Myocyte (in vitro differentiated cells): Measurements from ENCODE around the gene GABBR1. TPM values are rescaled to one million over a fixed set of nuclear protein-coding genes. Genes with fewer than 3 reads are reported as not detected.
A peak's percentile ranks its signal among the peaks of the same experiment; 100 is the strongest.

Experiments
- DNase-seq: peaks from one replicate; pipeline ENCODE4 v3.0.0-alpha.2; 2012; ENCODE audit warnings: low read depth
- total RNA-seq: library from RNA; depleted of rRNA; stranded (reverse); fragments of >200 nt; gene quantifications from 2 replicates; pipeline ENCODE4 v1.2.3, GENCODE V29; 2014

The GABBR1 gene
- total RNA-seq, 1 donor from 2014 or later = 7.8 TPM

DNA sequence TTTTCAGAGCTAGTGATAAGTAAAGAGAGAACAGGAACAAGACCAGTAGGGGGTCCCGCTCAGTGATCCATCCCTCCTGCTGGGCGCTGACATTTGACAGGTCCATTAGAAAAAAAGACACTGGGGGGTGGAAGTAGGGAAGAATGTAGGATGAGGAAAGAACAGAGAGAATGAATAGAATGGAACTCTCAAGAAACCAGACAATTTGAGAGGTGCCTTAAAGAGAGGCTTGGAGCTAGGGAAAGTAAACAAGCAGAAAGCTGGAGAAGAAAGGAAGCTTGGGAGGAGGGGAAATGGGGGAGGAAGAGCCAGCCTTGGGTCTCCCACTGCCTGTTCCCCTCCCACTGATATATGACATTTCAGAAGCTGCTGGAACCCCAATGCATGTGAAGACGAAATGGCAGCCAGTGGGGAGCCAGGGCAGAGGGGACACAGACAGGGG lies 8.4 kb downstream of the GABBR1 start:
- DNase-seq = no peak

DNA sequence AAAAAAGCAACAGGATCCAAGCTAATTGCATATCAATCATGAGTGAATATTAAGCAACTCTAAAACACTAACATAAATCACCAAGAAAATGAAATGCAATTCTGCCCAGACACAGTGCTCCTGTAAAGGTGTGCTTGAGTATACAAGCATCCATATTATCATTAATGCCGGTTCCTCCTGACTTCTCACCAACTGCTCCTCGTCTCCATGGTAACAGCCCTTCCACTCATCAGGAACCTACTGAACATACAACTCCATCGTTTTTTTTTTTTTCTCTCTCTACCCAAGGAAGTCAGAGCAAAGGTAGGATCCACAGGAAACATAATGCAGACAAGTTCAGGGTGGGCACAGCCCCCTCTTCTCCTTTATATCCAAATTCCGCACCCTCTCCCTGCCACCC lies 12.4 kb downstream of the GABBR1 start:
- no peak for DNase-seq

DNA sequence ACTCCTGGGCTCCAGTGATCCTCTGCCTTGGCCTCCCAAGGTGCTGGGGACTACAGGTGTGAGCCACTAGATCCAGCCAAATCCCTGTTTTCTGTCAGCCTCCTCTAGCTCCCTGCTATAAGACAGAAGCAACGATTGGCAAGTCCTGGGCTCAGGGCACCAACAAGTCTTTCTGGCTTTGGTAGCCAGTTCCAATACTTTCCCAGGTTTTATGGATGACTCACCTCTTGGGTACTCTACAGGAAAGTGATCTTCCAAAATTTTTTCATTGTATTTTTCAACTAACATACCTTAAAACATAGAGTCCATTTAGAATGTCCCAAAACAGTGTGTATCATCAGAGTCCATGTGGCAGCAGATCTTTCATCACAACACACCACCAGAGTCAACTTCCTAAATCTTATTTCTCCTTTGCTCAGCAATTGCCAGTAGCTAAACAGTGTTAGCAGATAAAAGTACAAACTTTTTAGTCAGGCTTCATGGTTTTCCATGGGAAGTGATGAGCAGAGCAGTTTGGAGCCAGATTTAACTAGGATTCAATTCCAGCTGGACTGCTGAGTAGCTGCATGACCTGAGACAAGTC lies 13.3 kb downstream of the GABBR1 start:
- DNase-seq = no peak

DNA sequence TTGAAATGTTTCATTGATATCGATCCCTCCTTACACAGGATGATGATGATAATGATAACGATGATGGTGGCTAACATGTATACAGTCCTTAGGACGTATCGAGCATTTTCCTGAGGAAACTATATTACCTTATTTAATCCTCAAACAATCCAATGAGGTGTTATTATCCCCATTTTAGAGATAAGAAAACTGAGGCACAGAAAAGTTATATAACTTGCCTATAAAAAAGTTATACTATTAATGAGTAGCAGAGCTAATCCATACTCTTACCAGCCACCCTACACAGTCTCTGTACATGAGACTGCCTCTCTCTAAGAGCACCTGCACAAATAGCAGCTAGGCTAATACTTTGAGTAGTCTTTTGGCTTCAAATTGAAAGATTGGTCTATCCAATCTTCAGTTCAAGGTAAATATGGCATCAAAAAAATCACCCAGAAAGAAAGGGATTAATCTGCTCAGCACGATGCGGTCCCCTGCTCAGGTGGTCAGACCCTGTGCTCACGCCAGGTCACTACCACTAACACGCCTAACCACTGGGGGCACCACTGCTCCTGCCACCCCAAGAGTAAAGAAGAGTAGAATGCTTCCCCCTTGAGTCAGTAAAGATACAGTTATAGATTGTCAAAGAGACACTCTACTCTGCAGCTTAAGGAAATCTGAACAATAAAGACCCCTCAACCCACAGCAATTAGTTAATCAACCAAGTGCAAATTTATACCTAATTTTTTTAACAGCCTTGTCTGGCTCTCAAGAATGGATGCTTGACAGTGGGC lies 15.0 kb downstream of the GABBR1 start:
- DNase-seq = no peak

DNA sequence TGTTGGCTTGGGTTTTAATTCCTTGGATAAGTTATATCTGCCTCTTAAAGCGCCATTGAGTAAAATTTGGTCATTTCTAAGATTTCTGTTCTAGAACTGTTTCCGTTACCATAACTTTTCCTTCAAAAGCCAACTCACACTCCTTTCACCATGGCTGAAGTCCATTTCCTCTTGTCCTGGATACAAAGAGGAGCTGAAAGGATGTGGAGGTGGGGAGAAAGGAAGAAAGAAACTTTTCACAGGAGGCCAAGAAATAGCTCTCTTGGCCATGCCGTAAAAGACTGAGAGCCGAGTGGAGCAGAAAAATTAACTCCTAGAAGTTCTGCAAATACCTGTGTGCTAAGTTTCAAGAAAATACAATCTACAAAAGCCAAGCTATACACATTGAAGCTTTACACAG lies 21.6 kb downstream of the GABBR1 start:
- no peak for DNase-seq

DNA sequence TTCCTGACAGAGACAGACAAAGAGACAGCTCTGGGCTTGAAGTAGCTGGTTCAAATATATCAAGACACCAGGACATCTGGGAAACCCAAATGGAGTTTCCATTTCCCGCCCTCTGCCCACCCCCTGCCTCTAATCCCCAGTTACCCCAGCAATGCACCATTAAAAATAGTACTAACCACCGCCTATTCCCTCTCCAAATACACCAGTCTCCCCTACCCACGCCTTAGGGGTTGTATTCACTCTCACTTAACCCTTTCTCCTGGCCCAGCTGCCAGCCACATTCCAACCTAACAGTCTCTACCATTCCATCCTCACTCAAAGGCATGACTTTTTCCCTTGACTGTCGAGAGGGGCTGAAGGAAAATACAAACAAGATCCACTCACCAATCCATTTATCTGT lies 22.4 kb downstream of the GABBR1 start:
- peak; percentile 46 for DNase-seq

DNA sequence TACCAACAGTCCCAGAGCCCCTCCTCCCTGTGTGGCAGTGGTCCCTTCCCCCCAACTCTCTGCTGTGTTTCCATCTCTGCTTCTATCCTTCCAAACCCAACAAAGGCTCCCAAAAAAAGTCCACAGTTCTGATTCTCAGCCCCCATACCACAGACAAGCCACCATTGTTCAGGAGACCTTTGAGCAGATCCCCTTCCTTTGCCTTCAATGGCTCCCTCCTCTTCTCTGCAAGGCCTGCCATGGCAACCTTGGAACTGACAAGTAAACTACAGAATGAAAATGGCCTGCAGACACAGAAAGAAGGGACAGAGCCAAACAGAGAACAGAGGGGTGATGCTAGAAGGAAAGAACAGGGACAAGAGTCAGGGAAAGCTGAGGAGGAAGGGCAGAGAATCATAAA lies 24.9 kb downstream of the GABBR1 start:
- no peak for DNase-seq

DNA sequence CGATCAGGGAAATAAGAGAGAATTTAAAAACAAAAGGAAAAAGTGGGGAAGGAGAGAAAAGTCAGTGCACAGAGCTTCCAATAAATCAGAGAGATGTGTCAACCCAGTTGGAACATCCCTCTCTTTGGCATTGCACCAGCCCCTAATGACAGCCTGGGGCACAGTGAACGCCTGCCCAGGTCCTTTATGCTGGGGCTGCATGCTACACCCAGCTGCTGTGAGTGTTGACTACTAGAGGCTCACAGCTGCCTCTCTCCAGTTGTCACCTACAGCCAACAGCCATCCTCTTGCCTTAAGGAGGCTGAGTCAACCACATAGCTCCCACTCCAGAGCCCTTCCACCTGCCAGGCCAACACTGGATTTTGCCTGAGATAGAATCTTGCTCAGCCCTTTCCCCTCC lies 29.1 kb downstream of the GABBR1 start:
- DNase-seq = peak; percentile 65

DNA sequence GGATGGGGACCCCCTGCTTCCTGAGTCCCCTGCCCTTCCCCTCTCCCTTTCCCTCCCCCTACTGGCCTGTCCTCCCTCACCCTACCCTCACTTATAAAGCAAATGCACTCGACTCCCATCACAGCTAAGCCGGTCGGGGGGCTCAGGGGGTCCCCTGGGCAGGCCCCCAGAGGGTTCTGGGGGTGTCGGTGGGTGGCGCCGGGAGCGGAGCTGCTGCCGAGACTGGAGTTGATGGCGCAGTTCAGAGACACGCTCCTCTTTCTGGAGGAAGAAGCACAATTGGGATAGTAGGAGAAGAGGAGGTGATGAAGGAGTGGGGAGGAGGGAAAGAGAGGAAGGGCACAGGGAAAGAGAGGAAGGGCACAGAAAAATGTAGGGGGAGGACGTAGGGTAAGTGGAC lies 29.5 kb downstream of the GABBR1 start:
- DNase-seq = no peak

DNA sequence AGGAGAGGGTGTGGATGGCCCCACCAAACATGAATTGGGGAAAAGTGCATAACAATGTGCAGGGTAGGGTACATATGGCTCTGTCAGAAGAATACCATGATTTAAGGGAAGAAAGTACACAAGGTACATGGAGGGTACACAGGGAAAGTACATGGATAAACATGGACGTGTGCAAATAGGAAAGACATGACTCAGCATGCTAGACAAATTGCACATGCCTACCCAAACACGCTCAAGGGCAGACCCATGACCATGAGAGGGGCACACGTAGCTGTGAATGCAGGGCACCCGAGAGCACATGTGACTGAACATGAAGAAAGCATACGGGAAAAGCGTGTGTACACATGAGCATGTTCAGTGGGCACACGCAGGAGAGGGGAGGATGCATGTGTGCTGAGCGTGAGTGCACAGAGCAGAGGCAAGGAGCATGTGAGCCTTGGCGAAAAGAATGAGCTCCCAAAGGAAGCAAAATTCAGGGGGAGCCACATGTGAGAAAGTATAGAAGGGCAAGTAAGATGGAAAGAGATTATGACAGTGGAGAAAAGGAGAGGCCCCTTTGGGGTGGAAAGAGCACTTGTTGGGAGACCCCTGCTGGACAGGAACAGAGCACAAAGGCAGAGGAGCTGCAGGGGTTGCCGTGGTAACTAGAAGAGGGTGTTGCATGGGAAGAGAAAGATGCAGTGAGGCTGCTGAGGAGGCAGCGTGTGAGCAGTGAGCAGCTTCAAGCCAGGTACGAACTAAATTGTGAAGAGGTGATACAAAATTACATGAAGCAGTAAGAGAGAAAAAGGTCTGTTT lies 30.2 kb downstream of the GABBR1 start:
- DNase-seq = peak; percentile 6

DNA sequence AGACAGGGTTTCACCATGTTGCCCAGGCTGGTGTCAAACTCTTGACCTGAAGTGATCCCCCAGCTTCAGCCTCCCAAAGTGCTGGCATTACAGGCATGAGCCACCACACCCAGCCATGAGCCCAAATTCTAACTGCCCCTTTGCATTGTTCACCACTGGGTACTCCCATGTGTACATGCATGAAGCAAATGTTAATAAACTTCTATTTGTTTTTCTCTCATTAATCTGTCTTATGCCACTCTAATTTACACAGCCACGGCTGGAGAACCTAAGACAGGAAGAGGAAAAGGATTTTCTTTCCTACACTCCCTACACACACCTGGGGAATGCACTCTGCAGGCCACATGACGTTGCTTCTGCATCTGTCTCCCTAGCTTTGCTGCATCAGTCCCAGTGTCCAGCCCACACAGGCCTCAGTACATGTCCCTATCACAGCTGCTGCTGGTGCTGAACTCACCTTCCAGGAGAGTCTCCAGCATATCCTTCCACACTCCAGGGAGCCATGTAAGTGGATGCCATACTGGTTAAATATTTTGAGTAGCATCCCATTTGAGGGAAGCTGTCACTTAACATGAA lies 34.7 kb downstream of the GABBR1 start:
- DNase-seq = no peak

DNA sequence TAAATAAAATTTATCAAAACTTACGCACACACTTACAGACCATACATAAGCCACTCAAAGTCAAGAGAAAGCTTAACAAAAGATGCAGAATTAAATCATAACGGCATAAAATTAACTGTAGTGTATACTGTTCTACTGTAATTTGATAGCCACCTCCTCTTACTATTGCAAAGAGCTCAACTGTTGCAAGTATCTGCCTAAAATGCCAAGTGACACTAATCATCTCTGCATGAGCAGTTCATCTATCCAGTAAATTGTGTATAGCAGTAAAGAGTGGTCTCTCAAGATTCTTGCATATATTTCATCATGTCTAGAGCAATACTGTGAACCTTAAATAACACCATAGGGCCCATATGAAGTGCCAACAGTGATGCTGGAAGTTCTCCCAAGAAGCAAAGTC lies 35.8 kb downstream of the GABBR1 start:
- DNase-seq = no peak

DNA sequence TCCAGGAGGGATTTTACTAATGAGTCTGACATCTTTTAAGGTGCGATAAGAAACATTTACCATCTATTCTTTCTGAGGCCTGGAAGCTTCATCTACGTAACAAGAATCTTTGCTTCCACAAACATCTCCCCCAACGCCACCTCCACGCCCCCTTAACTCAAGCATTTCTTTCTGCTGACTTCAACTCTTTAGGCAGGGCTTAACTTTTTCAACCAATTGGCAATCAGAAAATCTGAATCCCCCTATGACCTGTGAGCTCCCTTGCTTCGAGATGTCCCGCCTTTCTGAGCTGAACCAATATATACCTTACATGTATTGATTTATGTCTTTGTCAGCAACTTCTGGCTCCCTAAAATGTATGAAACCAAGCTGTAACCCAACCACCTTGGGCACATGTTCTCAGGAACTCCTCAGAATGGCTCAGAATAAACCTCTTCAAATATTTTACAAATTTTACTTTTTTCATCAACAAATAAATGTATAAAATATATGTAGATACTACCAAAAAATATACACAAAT lies 36.5 kb downstream of the GABBR1 start:
- DNase-seq = no peak

DNA sequence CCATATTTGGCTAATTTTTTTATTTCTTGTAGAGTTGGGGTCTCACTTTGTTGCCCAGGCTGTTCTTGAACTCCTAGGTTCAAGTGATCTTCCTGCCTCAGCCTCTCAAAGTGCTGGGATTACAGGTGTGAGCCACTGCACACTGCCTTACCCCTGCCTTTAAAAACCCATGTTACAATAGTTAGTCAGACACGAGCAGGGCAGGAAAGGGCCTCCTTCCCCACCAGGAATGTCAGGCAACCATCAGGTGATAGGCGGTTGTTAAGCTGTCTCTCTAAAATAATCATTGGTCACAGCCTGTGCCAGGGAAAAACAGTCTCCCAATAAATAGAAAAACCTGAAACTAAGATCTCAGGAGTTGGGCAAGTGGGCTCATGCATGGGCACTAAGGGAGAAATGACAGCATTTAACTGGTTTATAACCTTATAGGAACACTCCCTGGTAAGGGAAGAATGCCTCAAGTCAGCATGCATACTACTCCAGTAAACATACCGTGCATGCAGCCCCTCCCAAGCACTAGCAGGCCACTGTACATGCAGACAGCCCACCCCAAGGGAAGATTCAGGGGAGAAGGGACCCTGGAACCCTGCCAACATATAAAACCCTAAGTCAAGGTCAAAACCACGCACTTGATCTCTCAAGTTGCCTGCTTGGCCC lies 39.7 kb downstream of the GABBR1 start:
- DNase-seq = no peak

DNA sequence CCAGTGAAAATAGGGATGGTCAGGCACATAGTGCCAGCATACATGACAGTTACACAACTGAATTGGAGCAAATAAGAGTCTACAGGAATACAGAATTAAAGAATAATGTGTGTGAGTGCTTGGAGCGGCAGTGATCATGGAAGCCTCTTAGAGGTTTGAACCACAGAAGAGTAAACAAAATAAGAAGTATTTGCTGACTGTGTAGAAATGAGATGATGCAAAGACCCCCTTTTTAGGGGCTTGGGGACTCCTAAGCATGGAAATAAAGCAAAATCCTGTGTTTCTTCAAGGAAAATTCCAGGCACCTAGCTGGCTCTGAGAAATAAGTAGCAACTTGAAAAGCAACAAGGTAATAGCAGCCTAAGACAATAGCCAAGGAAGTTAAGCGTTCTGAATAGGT lies 41.3 kb downstream of the GABBR1 start:
- no peak for DNase-seq

DNA sequence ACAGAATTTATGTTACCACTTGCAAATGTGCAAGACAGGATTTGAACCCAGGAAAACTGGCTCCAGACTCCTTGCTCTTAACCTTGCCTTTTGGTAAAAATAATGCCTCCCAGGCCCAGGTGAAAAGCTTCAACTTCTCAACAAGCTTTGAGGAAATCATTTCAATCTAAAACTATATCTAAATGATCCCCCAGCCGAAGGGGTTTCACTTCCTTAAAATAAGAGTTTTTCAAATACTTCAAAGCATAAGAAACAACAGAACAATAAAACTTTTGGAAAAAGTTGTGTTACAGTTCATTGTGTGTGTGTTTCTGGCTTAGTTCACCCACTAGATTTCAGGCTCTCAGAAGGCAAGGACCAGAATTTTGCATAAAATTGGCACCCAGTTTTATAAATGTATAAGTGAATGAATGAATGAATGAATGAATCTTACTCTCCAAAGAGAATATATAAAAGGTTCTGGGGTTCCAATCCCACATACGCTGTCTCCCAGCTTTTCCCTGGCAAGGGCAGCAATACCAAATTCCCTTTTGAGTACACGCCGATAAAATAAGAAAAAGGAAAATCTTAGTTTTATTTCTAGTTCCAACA lies 42.7 kb downstream of the GABBR1 start:
- DNase-seq = no peak

DNA sequence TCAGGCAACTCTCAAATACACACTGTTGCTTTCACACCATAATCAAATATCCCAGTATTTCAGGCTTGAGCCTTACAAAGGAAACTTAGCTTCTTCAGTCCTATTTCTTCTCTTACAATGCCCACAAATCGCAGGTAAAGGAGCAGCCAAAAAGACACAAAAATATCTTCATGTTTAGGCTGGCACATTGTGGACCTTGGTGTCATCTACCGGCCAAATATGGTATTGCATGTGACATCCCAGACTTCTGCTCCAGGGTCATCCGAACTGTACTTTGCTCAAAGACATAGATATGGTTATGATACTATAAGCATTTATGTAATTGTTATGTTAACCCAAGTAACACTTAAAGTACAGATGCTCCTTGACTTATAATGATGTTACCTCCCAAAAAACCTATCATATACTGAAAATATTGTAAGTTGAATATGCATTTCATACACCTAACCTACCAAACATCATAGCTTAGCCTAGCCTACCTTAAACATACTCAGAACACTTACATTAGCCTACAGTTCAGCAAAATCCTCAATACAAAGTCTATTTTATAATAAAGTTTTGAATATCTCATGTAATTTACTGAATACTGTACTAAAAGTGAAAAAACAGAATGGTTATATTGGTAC lies 43.4 kb downstream of the GABBR1 start:
- peak; percentile 62 for DNase-seq

DNA sequence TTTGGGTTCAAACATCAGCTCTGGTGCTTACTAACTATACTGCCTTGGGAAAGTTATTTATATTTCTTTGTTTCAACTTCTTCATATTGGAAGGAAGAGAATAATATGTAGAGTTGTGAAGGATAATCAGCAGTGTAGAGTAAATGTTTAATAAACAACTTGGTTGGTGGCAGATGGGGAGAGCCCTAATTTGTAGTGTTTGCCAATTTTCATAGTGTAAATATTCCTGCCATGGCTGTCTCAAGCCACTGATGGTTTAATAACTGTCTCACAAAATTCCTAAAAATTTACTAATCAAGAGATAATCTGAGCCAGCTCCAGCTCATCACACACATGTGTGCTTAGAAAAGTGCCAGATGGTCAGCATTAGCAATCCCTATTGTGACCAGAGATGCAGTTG lies 48.2 kb downstream of the GABBR1 start, which contains the start of gene OR2H2:
Gene OR2H2, plus strand, starts transcription at position 301 of the 400 bp plus-strand sequence. CDS start 2,824 bp downstream, outside the sequence.
- DNase-seq = no peak

DNA sequence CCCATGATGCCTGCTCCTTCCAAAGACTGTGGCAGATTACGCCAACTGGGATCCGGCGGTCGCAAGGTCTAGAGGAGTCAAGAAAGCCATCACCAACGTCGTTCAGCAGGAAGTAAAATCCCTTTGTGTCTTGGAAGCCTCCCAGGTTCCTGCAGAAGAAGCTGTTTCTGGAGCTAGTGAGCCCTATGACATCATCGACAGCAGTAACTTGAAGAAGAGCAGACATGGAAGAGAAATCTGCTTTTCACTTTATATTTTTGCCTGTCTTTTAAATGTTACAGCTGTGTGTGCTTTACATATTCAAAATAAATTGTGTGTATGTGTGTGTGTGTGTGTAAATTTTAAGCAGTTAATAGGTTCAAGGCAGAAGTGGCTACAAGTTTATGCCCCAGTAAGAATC lies 55.4 kb downstream of the GABBR1 start:
- no peak for DNase-seq

DNA sequence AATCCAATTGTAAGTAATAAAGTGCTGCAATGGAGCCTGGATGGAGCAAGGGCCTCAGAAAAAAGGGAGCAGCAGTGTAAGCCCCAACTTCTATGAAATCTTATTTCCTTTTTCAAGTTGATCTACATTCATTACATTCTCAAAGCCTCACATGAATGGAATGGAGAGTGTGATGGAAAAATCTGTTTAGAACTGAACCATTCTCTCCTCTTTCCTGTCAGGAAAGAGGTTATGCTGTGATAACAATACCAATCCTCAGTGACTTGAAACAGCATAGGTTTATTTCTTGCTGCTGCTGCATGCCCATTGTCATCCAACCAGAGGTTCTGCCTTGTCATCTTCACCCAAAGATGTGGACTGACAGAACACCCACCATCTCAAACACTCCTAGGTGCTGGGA lies 56.9 kb downstream of the GABBR1 start:
- DNase-seq = no peak
